Measurements from ENCODE around the gene PPP5C.
"Not testable (repeated sequence)": the region's sequence is repeated elsewhere in the genome, so short reads cannot be mapped to it uniquely, and the experiment has no call there.

PPP5C gene

GRCh38 chr19:46428239-46429135, 81.6 kb downstream of the PPP5C start, which contains the start of gene PNMA8C:
TSS of gene PNMA8C (minus strand) at chr19:46428936. CDS start at chr19:46428359, 577 bp downstream.
- no peak for DNase-seq (ENCODE audit: low read depth in 3 of 3, low spot score in 1 of 3)

- no peak for DNase-seq (ENCODE audit: low read depth in 3 of 3, low spot score in 1 of 3)
These were observed 83.1 kb downstream of the PPP5C start for GRCh38 chr19:46429999-46430398.

DNA sequence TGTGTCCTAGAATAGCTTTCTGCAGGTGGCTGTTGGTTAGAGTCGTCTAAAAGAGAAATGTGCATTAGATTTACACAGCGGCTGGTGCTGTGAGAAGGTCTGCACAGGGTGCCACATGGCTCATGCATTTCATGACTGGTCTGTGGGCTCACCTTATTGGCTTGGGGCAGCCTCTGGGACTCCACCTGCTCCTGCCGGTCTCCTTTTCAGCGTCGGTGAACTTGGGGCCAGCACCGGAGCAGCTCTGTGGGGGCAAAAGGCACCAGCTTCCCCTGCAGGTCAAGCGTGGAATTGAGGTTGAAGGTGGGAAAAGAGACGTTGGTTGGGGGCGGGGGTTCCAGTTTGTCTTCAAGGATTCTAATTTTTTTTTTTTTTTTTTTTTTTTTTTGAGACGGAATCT, 84.9 kb downstream of the PPP5C start:
- DNase-seq (ENCODE audit: low read depth in 3 of 3, low spot score in 1 of 3), result no peak

GRCh38 chr19:46433470-46433869, 86.6 kb downstream of the PPP5C start:
- DNase-seq (ENCODE audit: low read depth in 3 of 3, low spot score in 1 of 3), result not testable (repeated sequence)

DNA sequence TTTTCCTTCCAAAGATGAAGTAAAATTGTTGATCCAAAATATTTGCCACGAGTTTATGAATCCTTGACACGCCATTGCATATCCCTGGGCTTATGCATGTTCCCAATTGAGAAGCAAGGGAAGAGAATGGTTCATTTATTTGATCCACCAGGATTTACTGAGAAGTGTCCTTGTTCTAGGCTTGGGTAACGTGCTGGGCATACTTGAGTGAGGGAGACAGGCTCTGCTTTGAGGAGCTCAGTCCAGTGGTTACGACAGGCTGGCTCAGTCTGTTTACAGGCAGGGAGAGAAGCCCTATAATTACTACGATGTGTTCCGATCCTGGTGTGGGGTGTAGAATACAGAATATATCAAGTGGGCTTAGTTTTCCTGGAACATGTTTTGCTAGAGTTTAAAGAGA, 88.1 kb downstream of the PPP5C start:
- no peak for DNase-seq (ENCODE audit: low read depth in 3 of 3, low spot score in 1 of 3)

DNA sequence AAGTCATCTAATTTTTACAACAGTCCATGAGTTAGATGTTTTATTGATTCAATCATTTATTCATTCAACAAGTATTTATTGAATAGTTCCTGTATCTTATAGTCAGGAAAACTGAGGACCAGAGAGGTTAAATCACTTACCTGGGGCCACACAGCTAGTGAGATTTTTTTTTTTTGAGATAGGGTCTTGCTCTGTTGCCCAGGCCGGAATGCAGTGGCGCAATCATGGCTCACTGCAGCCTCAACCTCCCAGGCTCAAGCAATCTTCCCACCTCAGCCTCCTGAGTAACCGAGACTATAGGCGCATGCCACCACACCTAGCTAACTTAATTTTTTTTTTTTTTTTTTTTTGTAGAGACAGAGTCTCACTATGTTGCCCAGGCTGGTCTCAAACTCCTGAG, 88.8 kb downstream of the PPP5C start:
- not testable (repeated sequence) for DNase-seq (ENCODE audit: low read depth in 3 of 3, low spot score in 1 of 3)

All from stimulated activated CD4-positive, alpha-beta T cell treated with anti-CD3 and anti-CD28 coated beads, TNF-alpha, amount 100 ng/mL, for 1 hour (primary cell).